ENCODE results near the gene FOLR1.
"Not testable (repeated sequence)": the region's sequence is repeated elsewhere in the genome, so short reads cannot be mapped to it uniquely, and the experiment has no call there.

Gene FOLR1

GRCh38 chr11:72188267-72188666 is 3.7 kb upstream of the FOLR1 start:
- no peak for DNase-seq

- no peak for DNase-seq
Measured at GRCh38 chr11:72189455-72190250, 2.3 kb upstream of the FOLR1 start.

- DNase-seq: no peak
Measured at GRCh38 chr11:72190631-72191071, 1.3 kb upstream of the FOLR1 start.

GRCh38 chr11:72195518-72196270 is 3.8 kb downstream of the FOLR1 start:
- DNase-seq: no peak

GRCh38 chr11:72201445-72201844 is 9.5 kb downstream of the FOLR1 start:
- DNase-seq: not testable (repeated sequence)

- no peak for DNase-seq
Measured at GRCh38 chr11:72202571-72202970, 10.6 kb downstream of the FOLR1 start.

GRCh38 chr11:72203163-72203562 is 11.2 kb downstream of the FOLR1 start:
- no peak for DNase-seq

- no peak for DNase-seq
Measured at GRCh38 chr11:72204886-72205285, 12.9 kb downstream of the FOLR1 start.

- not testable (repeated sequence) for DNase-seq
Measured at GRCh38 chr11:72206794-72207193, 14.9 kb downstream of the FOLR1 start.

GRCh38 chr11:72208281-72208680 is 16.3 kb downstream of the FOLR1 start:
- DNase-seq: no peak

GRCh38 chr11:72209101-72209500 is 17.2 kb downstream of the FOLR1 start:
- DNase-seq: no peak

- no peak for DNase-seq
Measured at GRCh38 chr11:72216638-72217037, 24.7 kb downstream of the FOLR1 start, which contains the start of gene FOLR2. TSS of gene FOLR2 (plus strand) at chr11:72216794. CDS start at chr11:72218585, 1,791 bp downstream.

- no peak for DNase-seq
Measured at GRCh38 chr11:72217841-72218240, 25.9 kb downstream of the FOLR1 start.

- no peak for DNase-seq
Measured at GRCh38 chr11:72218251-72218745, 26.4 kb downstream of the FOLR1 start.

- DNase-seq: no peak
Measured at GRCh38 chr11:72220696-72221363, 28.9 kb downstream of the FOLR1 start.

- DNase-seq: no peak
Measured at GRCh38 chr11:72221386-72222075, 29.6 kb downstream of the FOLR1 start.

GRCh38 chr11:72222106-72222891 is 30.4 kb downstream of the FOLR1 start:
- DNase-seq: no peak

GRCh38 chr11:72222907-72223614 is 31.1 kb downstream of the FOLR1 start:
- DNase-seq: peak; percentile 92

GRCh38 chr11:72223615-72224563 is 31.9 kb downstream of the FOLR1 start:
- DNase-seq: peak; percentile 37
